Right ventricle myocardium superior (tissue), 1 donor: ENCODE measurements around the gene TCEA2. TPM values are rescaled to one million over a fixed set of nuclear protein-coding genes. Genes with fewer than 3 reads are reported as not detected.

ENCODE experiments used
- ATAC-seq: fragments of 200-7000 bp; cut with Tn5 transposase; one replicate; pipeline ENCODE4 v1.9.1; 2020; ENCODE audit warnings: mild to moderate bottlenecking; ENCODE audit not compliant: poor library complexity
- DNase-seq: peaks from one replicate; pipeline ENCODE4 v3.0.0-alpha.2; 2020
- intact Hi-C: fragments of 100-400 bp; cut with DNase I; formaldehyde crosslinking; loops from one replicate; pipeline ENCODE4 v1.11.2; 2022
- total RNA-seq: library from RNA; stranded (reverse); fragmentation: NEBNext Ultra II Directional; extraction: Animal tissue kit (Norgen Biotek cat#: 25700); gene quantifications from one replicate; pipeline ENCODE4 v1.2.1, GENCODE V29; 2021
- donor health status: DM: no; HTN: yes; CAD: no; lungs with severe emphysema.

TCEA2 gene
- total RNA-seq, 1 donor from 2014 or later: 34.6 TPM

- ATAC-seq (peak; percentile 5), DNase-seq (no peak)
- intact Hi-C loops: loop anchor here (10.0 kb wide), 1 partner anchor 69 kb away; no protein-coding TSS in a partner anchor
Measured at GRCh38 chr20:64045346-64046011, 17.5 kb upstream of the TCEA2 start.

DNA sequence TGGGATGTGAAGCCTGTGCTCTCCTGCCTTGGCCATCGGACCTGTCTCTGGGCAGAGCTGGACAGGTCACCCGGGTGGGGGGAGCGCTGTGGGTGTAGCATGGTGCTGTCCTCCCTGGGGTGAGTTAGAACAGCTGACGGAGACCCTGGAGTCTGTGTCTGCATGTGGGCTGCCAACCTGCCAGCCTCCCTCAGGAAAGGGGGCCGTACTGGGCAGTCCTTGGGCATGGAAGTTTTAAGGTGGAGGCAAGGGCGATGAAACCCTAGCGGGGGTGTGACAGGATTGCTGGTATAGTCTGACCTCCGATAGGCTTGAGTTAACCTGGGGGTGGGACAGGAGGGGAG is 16.0 kb upstream of the TCEA2 start:
- DNase-seq: no peak
- no peak for ATAC-seq

DNA sequence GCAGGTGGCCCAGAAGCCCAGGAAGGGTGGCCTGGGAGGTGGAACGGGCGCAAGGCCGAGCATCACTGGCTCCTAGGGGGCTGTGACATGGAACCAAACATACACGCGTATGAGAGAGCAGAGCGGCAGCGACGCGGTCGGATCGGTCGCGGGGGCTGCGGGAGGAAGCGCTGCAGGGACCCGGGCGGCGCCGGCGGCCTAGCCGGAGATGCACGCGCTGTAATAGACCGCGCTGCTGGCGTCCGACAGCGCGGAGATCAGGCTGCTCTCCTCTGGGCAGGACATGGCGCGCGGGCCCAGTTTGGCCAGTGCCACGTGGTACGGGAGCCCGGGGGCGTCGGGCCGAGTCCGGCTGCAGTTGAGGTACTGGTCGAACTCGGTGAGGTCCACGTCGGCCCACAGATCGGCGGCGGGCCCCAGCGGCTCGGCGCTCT is 15.0 kb upstream of the TCEA2 start:
- DNase-seq (no peak), ATAC-seq (no peak)
- intact Hi-C loops: loop anchor here (10.0 kb wide), 1 partner anchor 67 kb away; no protein-coding TSS in a partner anchor

More for the DNA sequence above, 16.0 kb upstream of the TCEA2 start:
- intact Hi-C loops: loop anchor here (10.0 kb wide), 1 partner anchor 68 kb away; no protein-coding TSS in a partner anchor

- ATAC-seq (no peak), DNase-seq (no peak)
- intact Hi-C loops: loop anchor here (10.0 kb wide), 1 partner anchor 66 kb away; no protein-coding TSS in a partner anchor
Measured at GRCh38 chr20:64048402-64049044, 14.5 kb upstream of the TCEA2 start.

GRCh38 chr20:64049060-64049877 is 13.7 kb upstream of the TCEA2 start, which contains the start of gene SOX18:
Gene SOX18 (minus strand): TSS chr20:64049639. CDS start chr20:64049516, 123 bp downstream.
- DNase-seq (peak; percentile 67), ATAC-seq (peak; percentile 14)
- intact Hi-C loops: loop anchor here (10.0 kb wide), 1 partner anchor 66 kb away; no protein-coding TSS in a partner anchor

- intact Hi-C loops: loop anchor here (10.0 kb wide), 1 partner anchor 65 kb away; no protein-coding TSS in a partner anchor
- no peak for DNase-seq
- ATAC-seq: peak; percentile 6
Measured at GRCh38 chr20:64049878-64050260, 13.1 kb upstream of the TCEA2 start.

DNA sequence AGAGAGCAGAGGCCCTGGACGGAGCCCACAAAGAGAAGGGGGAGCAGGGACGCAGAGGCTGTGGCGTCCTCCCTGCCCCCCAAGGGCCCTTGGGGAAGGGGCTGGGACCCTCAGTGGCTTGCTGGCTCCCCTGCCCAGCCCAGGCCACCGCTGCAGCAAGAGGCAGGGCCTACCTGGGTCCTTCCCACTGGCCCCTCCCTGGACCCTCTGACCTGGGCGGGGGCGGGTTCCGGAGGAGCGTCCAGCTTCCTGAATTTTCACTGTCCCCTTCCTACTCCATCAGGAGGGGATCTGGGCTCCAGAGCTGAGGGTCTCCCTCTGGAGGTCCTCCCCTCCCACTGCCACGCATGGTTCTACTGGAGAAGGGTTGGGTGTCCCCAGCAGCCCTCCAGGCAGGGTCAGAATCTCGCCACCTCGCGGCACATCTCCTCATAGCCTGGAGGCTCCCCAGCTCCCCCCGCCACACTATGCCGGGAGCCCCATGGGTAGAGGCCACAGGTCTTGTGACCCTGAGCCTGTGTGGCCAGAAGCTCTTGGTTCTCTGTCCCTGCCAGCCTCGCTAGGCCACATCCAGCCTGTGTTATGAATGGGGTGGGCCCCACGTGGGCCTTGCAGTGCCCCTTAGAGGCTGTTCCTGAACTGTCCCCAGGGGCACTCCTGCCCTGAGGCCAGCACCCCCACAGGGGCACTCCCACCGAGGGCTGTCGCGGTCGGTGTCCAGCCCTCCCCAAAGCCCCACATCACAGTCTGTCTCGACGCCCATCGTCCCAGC is 12.6 kb upstream of the TCEA2 start:
- DNase-seq: no peak

GRCh38 chr20:64051033-64051452 is 12.0 kb upstream of the TCEA2 start:
- DNase-seq: no peak
- no peak for ATAC-seq
- intact Hi-C loops: no loop called here

More for the DNA sequence above, 12.6 kb upstream of the TCEA2 start:
- intact Hi-C loops: no loop called here
- ATAC-seq: no peak

- intact Hi-C loops: no loop called here
Measured at GRCh38 chr20:64051561-64052325, 11.3 kb upstream of the TCEA2 start.

DNA sequence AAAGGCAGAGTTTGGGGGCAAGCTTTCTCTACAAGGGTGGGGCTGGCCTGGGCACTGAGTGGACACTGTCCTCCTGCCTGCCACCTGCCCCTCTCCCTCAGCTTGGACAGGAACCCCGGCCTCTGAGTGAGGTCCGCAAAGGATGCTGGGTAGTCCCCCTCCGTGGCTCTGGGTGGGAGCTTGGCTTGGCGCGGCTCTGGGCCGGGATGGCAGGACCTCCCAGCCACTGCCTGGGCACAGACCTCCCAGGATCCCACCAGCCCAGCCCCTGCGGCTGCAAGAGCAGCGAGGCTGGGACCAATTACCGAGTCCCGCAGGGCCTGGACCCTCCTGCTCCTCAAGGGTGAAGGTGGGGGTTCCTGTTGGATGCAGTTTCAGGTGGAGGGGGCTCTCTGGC is 10.7 kb upstream of the TCEA2 start:
- no peak for ATAC-seq
- intact Hi-C loops: no loop called here

More at GRCh38 chr20:64051561-64052325, 11.3 kb upstream of the TCEA2 start:
- ATAC-seq (peak; percentile 32), DNase-seq (peak; percentile 83)

DNA sequence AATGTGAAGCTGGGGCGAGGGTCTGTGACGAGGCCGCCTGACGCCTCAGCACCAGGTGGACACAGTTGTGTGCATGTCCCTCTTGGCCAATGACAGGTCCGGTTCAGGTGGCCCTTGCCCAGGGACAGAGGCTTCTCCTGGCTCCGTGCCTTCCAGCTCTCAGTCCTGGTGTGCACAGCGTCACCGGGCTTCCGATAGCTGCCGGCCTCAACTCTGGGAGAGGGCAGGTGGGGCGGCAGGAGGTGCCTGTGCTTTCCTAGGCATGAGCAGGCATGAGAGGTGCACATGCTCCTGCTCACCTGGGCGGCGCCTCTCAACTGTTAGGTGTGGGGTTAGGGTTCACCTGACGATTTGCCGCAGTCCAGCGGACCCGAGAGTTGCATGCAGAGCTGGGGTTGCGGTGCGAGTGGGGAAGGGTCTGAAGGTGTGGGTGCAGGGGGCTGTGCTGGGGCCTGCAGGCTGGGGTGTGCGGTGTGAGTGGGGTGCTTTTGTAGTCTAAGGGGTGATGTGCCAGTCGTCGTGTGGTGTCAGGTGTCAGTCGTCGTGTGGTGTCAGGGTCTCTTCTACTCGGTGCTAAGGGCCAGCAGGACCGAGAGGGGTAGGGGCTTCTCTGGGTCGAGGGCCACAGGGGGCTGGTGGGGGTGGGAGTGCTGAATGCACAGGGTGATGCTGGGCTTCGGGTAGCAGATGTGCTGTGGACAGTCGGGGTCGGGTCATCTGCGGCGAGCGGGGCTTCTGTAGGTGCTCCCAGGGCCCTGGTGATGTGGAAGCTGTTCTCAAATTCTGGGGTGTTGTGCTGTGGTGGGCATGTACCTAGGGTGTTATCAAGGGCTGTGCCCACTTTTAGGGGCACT is 9.8 kb upstream of the TCEA2 start:
- DNase-seq (no peak), ATAC-seq (no peak)
- intact Hi-C loops: no loop called here

More for the DNA sequence above, 10.7 kb upstream of the TCEA2 start:
- DNase-seq: no peak

DNA sequence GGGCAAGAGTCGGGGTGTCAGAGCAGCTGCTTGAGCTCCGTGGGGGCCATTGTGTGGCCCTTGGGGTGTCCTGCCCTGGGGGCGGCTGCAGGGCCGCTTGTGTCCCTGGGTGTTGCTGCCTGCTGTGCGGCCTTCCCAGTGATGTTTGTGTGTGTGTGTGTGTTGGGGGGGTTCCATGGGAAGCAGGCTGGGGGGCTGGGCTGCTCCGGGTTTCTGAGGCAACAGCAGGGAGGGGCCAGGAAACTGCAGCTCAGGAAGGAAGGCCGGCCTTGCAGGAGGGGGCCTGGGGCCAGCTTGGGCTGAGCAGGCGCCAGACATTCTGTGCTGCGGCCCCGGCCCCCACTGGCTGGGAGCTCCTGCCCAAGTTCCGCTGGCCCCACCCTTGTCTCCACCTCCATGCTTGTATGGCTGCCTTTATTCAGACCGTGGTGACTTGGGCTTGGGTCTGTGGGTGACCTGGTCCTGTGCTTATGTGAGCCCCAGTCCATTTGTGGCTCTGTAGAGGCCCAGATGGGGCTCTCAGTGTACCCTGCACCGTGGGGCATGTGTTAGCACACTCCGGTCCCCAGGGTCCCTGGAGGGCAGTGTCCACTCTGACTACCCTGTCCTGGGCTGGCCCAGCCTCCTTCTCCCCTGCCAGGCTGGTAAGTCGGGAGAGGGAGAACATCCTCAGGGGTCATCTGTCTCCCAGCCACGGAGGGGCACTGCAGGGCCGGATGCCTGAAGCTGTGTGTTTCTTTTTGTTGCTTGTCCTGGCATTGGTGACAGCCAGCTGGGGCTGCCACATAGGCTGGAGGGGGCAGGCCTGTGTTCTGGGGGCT is 8.9 kb upstream of the TCEA2 start:
- ATAC-seq (peak; percentile 18), DNase-seq (peak; percentile 82)
- intact Hi-C loops: no loop called here

DNA sequence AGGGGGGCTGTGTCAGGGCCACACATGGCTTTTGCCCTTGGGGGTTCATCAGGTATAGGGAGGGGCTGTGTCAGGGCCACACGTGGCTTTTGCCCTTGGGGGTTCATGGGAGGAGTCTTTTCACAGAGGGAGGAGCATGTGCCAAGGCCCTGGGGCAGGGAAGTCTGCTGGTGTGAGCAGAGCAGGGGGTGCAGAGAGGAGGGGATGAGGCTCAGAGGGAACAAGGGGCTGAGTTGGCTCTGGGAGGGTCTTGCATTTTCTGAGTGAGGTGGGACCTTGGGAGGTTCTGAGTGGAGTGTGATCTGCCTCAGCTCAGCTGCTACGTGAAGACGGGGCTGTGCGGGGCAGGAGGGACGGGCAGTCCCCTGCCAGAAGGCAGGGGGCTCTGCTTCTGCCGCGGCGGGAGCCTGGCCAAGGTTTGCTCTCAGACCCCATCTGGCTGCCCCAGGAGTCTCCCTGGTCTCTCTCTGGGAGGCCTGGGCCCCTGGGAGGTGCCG is 7.6 kb upstream of the TCEA2 start:
- no peak for ATAC-seq
- DNase-seq: no peak
- intact Hi-C loops: no loop called here

- peak; percentile 81 for DNase-seq
- intact Hi-C loops: no loop called here
- ATAC-seq: peak; percentile 18
Measured at GRCh38 chr20:64055893-64056638, 6.9 kb upstream of the TCEA2 start.

DNA sequence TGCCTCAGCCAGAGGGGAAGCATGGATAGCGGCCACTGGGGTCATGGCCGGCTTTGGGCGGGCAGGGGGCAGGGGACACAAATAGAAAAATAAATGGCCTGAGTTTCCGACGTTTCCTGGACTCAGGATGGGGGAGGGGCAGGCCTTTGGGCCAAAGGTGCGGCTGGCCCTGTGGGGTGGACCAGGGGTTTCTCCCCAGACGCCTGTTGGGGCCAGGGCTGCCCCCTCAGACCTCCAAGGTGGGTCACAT is 6.4 kb upstream of the TCEA2 start:
- intact Hi-C loops: no loop called here
- ATAC-seq (no peak), DNase-seq (no peak)
